Stimulated activated CD4-positive, alpha-beta T cell treated with anti-CD3 and anti-CD28 coated beads, Interleukin-12 subunit alpha, Interleukin-12 subunit beta, amount 100 ng/mL, for 4 hours (primary cell): ENCODE results near the gene ASIC2.

ENCODE experiments used
- DNase-seq: peaks from one replicate; pipeline ENCODE4 v3.0.0-alpha.2; 2020

ASIC2 gene

DNA sequence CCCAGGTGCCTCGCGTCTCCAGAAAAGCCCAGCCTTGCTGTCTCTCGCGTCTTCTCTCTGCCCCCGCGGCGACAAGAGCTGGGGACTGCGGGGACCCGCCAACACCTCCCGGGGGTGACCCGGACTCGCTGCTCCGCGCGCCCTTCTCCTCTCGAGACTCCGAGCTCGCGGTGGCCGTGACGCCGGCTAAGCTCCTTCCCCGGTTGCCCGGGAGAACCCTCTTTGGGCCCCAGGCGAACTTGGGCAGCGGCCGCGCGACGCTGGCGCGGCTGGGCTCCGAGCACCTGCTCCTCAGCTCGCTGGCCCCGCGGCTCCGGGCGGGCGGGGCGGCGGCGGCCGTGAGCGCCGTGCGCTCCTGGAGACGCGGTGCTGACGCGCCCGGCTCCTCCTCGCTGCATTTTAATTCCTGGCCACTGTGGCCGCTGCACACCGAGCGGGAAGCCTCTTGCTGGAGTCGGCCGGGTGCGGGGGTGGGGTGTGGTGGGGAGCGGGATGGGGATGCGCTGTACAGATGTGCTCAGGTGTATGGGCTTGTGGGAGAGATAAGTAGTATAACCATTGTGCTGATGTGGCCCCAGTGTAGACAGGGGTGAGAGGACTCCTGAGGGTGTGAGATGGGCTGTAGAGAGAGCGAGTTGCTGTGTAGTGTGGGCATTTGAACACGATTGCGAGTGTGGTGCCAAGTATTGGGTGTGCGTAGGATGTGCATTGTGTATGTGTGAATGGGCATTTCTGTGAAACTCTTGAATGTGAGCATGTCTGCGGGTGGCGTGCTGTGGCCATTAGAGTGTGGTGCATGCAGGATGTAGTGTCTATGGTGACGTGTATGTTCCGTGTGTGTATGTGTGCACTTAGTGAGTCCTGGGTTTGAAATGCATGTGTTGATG is at the start of gene ASIC2:
TSS of gene ASIC2 (minus strand) at position 315 of the 887 bp plus-strand sequence.
- no peak for DNase-seq

DNA sequence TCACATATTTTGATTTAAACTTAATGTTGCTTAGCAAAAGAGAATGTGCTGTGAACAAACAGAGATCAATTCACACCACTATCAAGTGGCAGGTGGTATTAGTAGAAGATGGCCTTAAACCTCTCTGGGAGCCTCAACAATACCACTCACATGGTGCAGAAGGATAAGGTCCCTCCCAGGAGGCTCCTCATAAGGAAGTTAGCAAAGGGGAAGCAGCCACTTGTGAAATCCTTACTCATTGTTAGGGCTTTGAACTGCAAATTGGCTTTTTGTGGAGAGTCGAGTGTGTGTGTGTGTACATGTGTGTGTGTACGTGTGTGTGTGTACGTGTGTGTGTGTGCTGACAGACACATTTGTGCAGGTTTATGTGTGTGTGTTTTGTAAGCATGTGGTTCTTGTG is 48.9 kb upstream of the ASIC2 start:
- DNase-seq = no peak

- DNase-seq = no peak
Observed at GRCh38 chr17:33338242-33338641, 45.1 kb upstream of the ASIC2 start.

DNA sequence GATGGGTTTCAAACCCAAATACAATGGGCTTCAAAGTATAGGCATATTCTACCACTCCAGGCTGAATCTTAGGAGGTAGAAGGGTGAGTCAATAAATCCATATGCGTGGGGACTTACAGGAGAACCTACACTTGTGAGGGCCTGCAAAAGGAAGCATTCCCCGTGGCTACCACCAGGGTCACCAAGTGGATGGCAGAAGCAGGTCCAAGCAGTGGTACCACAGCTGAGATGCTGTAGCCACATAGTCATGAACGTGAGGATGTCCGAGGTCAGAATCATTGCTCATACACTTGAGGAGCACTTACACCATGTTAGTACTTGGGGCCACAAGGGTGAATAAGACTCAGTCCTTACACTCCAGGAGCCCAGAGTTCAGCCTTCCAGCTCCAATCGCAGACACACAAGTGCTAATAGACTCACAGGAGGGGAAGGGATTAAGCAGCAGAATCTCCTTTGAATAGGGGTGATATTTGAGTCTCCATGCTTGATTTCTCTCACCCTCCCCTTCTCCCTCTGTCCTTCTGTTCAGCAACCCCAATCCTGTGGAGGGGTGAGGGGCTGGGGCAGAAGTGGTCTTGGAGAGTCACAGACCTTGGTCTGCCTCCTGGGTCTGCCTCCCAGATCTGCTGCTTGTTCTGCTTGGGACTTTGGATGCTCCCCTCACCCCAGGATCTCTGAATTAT is 42.5 kb upstream of the ASIC2 start:
- DNase-seq = no peak

DNA sequence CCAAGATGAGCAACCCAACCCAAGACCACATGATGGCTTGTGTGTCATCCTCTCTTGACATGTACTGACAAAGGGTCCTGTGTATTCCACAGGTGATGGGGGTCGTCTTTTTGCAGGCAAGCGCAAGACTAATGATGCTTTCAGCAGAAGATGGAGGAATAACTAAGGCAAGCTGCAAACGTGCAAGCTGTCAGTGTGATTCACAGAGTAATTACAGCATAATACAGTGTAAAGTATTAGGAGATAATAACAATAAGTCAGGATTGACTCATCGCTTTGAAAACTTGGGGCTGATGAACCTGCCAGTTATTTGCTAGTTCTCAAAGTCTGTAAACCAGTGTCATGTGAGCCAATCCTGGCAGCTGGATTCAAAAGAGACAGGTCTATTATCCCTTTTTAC is 41.6 kb upstream of the ASIC2 start:
- DNase-seq = no peak

GRCh38 chr17:33330877-33331276 is 37.8 kb upstream of the ASIC2 start:
- no peak for DNase-seq

GRCh38 chr17:33328129-33328528 is 35.0 kb upstream of the ASIC2 start:
- no peak for DNase-seq

DNA sequence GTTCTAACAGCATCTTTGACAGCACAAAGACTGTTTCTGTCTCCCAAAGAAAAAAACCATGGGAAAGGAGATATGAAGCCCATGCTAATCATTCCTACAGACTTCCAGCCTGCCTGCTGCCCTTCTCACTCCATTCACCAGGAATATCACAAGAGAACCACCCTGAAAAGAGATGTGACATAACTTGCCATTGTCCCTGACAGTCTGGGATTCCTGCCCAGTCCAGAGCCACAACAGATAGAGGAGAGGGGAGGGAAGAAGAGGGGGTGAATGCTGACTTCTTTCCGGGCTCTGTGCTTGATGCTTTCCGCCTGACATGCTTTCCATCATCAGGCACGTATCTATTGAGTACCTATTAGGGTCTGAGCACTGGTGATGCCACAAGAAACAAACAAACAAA is 31.6 kb upstream of the ASIC2 start:
- DNase-seq = no peak

DNA sequence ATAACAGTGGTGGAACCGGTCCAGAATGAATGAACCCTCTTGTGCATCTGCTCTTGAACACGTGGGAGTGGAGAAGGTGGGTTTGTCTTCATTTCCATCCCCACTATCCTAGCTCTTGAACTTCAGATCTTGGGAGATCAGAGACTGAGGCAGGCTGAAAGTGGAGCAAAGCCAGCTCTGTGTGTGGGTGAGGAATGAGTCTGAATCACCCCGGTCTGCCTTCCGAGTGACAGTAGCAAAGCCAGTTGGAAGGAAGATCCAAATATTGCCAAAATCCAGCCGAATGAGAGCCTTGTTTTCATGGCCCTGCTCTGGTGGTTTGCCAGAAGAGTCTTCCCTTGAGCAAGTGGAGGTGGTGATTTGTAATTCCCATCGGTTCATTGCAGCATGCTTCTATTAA is 29.0 kb upstream of the ASIC2 start:
- no peak for DNase-seq

DNA sequence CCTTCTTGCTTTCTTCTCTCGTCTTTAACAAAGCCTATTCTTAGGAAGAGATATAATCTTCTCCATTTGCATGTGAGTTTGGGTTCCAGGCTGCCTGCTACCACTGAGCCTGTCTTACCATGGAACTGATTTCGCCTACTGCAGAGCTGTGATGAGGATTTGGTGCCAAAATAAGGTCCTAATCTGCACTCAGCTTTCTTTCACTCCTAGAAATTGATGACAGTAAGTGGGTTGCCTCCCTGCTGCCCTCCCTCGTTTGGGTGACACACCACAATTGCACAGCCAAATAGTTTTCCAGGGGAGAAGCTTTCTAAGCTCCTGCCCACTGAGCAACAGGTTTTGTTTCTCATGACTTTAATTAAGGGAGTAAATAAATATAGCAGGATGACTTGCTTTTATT is 25.1 kb upstream of the ASIC2 start:
- DNase-seq = no peak

DNA sequence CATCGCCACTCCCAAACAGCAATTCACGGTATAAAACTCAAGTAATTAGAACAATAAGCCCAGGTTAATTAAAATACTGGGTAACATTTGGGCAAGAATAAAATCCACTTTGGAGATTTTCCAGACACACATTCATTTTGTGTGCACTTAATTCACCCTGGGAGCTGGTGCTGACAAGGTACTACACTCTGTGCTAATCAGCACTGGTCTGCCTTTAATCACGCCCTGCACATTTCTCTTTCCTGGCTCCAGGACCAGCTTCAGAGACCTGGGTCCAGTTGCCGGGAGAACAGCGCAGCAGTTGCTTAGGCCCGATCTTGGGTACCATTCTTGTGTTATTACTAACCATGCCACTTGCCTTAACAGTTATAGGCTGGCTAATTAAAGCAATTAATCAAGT is 23.7 kb upstream of the ASIC2 start:
- DNase-seq = no peak

- no peak for DNase-seq
Observed at GRCh38 chr17:33310296-33310695, 17.2 kb upstream of the ASIC2 start.

DNA sequence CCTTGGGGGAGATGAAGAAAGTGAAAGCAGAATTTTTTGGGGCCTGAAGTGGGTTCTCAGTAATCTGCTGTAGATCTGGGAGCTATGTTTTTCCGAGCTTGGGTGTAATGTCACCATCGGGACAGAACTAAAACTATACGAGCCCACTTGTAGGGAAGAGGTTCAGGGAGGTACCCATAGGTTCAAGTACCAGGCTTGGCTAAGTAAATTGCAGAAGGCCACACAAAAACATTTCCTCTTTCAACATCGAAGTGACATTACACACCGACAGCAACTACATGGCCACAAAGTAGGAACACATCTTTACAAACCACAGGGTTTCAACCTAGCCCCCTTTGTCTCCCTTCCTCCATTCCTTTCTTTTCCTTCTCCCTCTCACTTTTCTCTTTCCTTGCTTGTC is 10.2 kb upstream of the ASIC2 start:
- no peak for DNase-seq

DNA sequence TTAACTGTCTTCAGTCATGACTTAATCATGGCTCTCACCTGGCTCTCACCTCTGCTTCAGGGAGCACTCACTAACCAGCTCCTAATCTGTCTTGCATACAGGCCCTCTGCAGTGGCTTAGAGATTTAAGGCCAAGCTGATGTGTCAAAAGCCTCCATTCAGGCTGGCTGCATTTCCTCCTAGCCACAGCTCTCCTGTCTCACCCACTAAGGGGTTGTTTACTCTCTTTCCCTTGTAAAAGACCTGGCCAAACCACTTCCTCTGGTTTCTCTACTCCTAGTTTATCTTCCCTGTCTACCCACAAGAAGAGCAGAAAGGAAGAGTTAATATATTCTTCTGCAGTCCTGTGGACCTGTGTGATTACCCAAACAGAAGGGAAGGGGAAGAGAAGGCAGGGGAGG is 9.3 kb upstream of the ASIC2 start:
- no peak for DNase-seq

GRCh38 chr17:33300241-33300640 is 7.1 kb upstream of the ASIC2 start:
- no peak for DNase-seq

- DNase-seq = no peak
Observed at GRCh38 chr17:33299115-33299514, 6.0 kb upstream of the ASIC2 start.

DNA sequence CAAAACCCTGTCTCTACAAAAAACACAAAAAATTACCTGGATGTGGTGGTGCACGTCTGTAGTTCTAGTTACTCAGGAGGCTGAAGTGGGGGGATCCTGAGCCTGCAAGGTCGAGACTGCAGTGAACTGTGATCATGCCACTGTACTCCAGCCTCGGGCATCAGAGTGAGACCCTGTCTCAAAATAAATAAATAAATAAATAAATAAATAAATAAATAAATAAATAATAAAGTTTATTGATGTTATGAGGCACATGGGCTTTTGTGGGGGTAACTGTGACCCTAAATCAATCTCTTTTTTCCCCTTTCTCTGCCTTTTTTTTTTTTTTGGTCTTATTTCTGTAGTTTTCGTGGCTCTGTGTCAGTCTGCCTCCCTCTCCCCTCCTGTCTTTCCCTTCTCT is 4.5 kb upstream of the ASIC2 start:
- no peak for DNase-seq

DNA sequence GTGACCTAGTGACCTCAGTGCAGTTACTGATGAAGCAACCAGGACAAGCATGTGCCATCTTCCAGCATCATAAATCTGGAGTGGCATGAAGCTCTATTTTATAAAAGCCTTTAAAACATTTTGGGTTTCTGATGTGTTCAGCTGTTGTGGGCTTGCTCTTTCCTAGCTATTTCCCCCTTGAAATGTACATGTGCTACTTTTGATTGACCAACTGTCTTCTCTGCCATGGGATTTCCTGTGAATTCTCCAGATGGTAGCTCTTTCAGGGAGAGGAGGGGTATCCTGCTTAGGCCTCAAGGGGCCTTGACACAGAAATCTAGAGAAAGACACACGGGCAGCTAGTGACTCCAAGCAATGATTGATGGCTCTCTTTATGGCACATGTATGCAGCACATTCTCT is 1.9 kb upstream of the ASIC2 start:
- no peak for DNase-seq

- no peak for DNase-seq
Observed at GRCh38 chr17:33292201-33292980, 704 bp downstream of the ASIC2 start.

DNA sequence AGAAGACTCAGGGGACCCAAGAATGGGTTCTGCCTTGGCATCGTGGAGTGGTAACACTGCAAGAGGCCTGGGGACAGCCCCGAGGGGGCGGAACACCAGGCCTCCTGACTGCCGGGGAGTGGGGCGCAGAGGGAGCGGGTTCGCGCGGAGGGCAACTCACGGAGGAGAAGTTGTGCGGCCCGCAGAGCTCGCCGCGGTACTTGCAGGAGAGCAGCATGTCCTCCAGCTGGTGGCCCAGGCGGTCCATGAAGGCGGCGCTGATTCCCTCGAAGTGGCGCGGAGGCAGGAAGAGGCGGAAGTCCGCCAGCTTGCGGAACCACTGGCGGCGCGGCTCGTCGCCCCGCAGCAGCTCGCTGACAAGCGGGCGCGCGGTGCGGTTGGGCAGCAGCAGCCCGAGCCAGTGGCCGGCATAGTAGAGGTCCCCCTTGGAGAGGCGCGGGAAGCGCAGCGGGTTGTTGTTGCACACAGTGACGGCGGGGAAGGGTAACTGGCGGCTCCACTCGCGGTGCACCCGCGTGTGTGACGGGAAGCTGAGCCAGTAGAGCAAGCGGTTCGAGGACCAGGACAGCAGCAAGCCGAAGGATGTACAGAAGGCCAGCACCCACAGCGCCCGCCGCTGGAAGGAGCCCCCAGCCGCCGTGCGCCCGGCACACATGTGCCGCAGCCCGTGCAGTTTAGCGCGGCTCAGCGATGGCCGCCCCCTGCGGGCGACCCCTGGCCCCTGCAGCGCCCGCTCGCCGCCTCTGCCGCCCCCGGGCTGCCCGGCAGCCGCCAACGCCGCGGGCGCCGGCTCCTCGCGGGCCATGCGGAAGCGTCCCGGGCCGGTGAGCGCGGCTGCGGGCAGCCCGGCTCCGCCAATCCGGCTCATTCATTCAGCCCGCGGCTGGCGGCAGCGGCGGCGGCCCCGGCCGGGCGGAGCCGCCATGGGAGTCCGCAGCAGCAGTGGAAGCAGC is 1.6 kb downstream of the ASIC2 start:
- DNase-seq = no peak

GRCh38 chr17:33290253-33290652 is 2.8 kb downstream of the ASIC2 start:
- DNase-seq = no peak

DNA sequence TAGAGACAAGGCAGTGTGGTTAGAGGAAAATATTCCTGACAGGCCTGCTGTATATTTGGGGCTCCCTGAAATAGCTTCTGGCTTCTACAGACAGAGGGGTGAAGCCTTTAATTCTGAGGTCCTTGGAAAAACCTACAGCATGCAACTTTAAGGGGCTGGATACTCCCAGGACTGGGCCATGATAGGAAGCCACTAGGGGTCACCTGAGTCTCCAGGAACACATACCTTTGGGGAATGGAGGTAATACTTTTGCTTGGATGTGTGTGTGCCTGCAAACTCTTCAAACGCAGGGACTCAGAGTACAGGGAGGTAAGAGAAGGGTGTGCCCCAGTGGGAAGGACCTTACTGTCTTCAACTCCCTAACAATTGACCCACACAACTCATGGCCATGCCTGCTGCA is 4.1 kb downstream of the ASIC2 start:
- no peak for DNase-seq
